ENCODE data around the gene PDHX.
"Not testable (repeated sequence)": the region's sequence is repeated elsewhere in the genome, so short reads cannot be mapped to it uniquely, and the experiment has no call there.

Gene PDHX

GRCh38 chr11:35017528-35018342 lies 101.3 kb downstream of the PDHX start:
- DNase-seq (ENCODE audit: low read depth in 2 of 2): no peak

DNA sequence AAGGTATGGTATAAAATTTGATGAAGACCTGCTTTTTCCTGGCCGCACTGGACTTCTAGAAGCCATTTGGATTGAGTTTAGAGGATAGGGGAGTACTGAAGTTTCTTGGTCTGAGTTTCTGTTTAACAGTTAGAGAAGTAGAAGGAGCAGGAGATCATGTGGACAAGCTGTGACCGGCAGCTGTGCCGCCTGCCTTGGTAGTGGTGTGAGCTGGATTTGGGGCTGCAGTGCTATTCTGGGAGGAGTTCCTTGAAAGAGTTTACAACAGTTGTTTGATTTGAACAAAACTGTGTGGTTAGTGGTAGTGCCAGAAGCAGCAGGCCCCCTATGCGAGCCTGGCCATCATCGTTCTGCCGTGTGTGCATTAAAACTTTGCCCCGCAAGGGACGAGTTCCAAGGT lies 105.2 kb downstream of the PDHX start:
- DNase-seq (ENCODE audit: low read depth in 2 of 2): no peak

DNA sequence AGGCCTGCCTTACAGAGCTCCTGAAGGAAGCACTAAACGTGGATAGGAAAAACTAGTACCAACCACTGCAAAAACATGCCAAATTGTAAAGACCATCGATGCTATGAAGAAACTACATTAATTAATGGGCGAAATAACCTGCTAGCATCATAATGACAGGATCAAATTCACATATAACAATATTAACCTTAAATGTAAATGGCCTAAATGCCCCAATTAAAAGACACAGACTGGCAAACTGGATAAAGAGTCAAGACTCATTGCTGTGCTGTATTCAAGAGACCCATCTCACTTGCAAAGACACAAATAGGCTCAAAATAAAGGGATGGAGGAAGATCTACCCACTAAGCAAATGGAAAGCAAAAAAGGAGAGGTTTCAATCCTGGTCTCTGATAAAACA lies 107.5 kb downstream of the PDHX start:
- not testable (repeated sequence) for DNase-seq (ENCODE audit: low read depth in 2 of 2)

DNA sequence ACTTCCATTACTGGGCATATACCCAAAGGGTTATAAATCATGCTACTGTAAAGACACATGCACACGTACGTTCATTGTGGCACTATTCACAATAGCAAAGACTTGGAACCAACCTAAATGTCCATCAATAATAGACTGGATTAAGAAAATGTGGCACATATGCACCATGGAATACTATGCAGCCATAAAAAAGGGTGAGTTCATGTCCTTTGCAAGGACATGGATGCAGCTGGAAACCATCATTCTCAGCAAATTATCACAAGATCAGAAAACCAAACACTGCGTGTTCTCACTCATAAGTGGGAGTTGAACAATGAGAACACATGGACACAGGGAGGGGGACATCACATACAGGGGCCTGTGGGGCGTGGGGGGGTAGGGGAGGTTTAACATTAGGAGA lies 111.6 kb downstream of the PDHX start:
- not testable (repeated sequence) for DNase-seq (ENCODE audit: low read depth in 2 of 2)

- no peak for DNase-seq (ENCODE audit: low read depth in 2 of 2)
Observed at GRCh38 chr11:35029979-35030682, 113.7 kb downstream of the PDHX start.

GRCh38 chr11:35030716-35031213 lies 114.3 kb downstream of the PDHX start:
- DNase-seq (ENCODE audit: low read depth in 2 of 2): no peak

DNA sequence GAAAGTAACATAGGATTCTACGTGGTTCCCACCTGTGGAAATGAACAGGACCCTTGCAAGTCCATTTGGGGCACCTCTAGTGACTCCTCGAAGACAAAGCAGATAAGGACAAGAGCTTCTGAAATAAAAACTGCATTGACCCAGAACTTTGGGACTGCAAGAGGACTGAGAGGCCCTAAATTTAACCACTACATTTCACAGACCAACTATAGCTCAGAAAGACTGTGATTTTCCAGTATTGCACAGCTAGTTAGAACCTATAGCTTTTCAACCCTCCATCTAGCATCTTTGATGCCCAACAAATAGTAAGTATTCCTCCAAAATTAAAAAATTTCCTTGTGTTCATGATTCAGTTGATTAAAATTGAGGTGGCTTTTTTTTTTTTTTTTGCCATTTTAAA lies 114.9 kb downstream of the PDHX start:
- DNase-seq (ENCODE audit: low read depth in 2 of 2): no peak

GRCh38 chr11:35031867-35032266 lies 115.4 kb downstream of the PDHX start:
- DNase-seq (ENCODE audit: low read depth in 2 of 2): no peak

DNA sequence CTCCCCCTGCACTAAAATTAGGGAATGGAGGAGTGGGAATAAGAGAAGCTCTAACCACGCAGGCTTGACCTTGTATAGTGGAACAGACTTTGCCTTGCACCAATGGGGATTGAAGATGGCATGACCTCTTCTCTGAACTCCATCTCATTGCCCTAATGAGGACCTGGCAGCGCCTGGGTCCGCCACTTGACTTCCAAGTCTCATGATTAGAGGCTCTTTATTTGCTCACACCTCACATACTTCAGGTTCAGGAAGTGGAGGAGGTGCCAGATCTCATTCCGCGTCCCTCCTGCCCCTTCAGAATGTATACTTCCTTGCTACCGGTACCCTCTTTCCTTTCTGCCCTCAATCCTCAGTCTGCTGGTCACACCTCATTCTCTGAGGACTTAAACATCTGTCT lies 116.6 kb downstream of the PDHX start:
- DNase-seq (ENCODE audit: low read depth in 2 of 2): no peak

DNA sequence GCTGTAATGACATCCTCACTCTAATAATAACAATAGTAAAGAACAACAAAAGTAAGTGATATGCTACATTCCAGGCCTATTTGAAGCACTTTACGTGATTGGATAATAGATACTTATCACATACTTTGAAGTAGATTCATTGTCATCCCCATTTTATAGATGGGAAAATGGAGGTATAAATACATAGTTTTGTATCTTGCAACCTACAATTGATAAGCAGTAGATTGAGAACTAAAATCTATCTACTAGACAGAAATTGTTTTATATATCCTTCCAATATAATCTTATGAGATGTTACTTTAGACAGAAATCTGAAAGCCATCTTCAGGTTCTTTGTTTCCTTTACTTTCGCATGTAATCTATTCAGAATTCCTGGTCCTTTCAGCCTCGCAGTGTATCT lies 118.0 kb downstream of the PDHX start:
- no peak for DNase-seq (ENCODE audit: low read depth in 2 of 2)

DNA sequence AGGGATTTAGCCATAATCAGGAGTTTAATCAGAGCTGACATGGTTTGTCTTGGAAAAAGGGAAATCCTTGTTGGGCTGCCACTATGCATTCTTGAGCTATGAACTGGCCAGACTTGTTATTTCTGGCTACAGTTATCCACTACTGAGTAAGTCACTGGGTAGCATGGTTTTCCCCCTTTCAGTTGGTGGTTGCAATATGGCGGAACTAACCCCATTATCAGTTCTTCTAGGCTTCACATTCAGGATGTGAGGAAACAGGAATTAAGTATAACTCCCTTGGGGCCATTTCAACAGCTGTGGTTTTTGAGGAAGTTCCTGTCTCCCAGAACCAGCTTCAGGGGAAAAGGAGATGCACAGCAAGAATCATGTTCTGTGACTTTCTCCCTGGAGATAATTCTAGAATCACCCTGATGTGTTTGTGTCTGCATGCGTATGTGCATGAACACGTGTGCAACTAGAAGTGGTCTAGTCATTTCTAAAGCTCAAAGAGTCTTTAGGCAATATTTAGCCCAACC lies 119.5 kb downstream of the PDHX start:
- DNase-seq (ENCODE audit: low read depth in 2 of 2): no peak

DNA sequence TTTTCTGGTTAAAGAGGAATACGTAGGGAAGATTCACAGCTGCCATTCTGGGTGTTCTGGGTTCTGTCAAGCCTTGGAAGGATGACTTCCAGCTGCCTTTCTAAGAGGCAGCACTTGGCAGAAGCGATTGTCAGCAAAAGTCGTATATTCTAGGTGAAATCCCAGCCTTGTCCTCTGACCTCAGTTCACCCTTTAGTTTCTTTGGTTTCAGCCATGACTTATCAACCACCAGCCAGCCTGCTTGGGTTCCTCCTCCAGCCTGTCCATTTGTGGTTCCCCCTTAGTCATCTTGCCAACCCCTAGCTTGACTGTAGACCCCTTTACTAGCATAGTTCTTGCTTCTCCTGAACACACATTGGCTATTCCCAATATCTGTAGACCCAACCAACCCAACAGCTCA lies 120.2 kb downstream of the PDHX start:
- DNase-seq (ENCODE audit: low read depth in 2 of 2): no peak

GRCh38 chr11:35038211-35038928 lies 122.0 kb downstream of the PDHX start:
- no peak for DNase-seq (ENCODE audit: low read depth in 2 of 2)

- DNase-seq (ENCODE audit: low read depth in 2 of 2): no peak
Observed at GRCh38 chr11:35039076-35039475, 122.7 kb downstream of the PDHX start.

- peak in 1 of 2 donors; percentile 32 for DNase-seq (ENCODE audit: low read depth in 2 of 2)
Observed at GRCh38 chr11:35040221-35040942, 124.0 kb downstream of the PDHX start.

DNA sequence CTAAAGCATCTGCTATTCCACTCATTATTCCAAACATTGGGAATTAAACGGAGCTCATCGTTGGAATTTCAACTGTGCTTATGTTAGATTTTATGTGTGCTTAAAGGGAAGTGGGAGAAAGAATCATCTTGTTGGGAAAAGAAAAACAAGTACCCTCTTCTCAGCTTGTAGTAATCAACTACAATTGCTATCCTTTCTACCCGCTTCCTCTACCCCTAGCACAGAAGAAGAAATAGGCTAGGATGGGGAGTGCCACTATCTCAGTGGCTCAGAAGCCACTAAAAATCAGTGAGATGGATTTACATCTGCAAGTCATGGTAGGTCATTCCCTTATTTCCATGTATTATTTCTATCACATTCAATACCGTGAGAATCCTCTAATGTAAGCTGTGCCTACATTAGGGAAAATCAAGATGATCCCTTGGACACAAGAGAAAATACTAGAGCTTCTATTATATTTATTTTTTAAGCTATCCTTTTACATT lies 124.7 kb downstream of the PDHX start:
- no peak for DNase-seq (ENCODE audit: low read depth in 2 of 2)

- no peak for DNase-seq (ENCODE audit: low read depth in 2 of 2)
Observed at GRCh38 chr11:35042224-35042623, 125.8 kb downstream of the PDHX start.

DNA sequence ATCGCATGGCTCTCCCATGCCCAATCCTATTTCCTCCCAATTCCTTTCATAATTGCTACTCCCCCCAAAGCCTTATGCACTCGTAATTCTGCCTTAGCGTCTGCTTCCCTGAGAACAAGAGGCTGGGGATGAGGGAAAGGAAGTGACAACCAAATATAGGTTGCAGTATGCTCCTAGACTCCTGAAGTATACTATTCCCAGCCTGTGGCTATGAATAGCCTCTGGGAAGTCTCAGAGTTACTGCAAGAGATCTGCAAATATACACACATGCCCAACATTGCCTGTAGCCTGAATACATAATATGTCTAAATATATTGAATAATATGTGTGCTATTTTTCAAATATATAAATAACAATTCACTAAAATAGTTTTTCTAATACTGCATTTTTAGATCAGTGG lies 126.5 kb downstream of the PDHX start:
- no peak for DNase-seq (ENCODE audit: low read depth in 2 of 2)

DNA sequence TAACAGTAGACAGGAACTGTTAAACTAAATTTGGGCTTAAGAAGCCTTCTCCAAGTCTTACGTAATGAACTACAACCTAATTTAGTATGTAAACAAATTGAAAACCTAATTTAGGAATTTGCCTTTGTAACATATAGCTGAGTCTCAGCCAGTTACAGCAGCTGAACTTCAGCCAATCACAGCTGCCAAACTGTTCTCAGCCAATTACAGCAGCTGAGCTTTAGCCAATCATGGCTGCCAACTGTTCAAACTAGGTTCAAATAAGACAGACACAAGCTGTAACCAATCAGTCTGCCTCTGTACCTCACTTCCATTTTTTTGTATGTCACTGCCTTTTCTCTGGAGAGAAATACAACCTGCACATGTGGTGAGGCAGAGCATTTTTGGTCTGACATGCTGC lies 127.5 kb downstream of the PDHX start:
- no peak for DNase-seq (ENCODE audit: low read depth in 2 of 2)

DNA sequence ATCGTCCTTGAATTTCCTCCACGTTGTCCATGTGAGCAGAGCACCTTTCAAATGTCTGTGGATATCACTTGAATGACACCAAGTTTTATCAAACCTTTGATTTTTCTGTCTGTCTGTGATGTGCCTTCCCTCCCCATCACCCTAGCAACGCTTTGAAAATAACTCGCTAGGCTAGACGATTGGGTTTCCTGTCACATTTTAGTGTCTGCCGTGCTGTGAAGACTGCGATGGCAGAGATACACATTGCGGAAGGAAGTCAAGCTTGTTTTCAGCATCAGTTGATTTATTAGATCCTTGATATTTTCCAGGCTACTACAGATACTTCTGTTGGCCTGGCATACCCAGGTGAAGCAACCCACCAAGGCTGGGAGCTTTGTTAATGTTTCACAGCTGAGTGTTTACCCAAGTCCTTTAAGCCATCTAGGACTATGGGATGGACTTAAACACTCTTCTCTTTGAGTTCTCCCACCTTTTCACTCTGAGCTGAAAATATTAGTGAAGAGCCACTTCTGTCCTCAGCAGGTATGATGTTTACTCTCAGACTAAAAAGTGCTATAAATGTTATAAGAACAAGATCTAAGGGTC lies 128.9 kb downstream of the PDHX start:
- peak; percentile 40 to 55 for DNase-seq (ENCODE audit: low read depth in 2 of 2)

Data from stimulated activated CD8-positive, alpha-beta memory T cell treated with anti-CD3 and anti-CD28 coated beads, Interleukin-2, amount 100 ng/mL, for 1 hour (primary cell).